ENCODE measurements around the gene ROCK2. TPM values are rescaled to one million over a fixed set of nuclear protein-coding genes. Genes with fewer than 3 reads are reported as not detected.

The ROCK2 gene
- total and polyA plus RNA-seq, 8 donors: 49.4 to 61.5 (median 58.8) TPM

DNA sequence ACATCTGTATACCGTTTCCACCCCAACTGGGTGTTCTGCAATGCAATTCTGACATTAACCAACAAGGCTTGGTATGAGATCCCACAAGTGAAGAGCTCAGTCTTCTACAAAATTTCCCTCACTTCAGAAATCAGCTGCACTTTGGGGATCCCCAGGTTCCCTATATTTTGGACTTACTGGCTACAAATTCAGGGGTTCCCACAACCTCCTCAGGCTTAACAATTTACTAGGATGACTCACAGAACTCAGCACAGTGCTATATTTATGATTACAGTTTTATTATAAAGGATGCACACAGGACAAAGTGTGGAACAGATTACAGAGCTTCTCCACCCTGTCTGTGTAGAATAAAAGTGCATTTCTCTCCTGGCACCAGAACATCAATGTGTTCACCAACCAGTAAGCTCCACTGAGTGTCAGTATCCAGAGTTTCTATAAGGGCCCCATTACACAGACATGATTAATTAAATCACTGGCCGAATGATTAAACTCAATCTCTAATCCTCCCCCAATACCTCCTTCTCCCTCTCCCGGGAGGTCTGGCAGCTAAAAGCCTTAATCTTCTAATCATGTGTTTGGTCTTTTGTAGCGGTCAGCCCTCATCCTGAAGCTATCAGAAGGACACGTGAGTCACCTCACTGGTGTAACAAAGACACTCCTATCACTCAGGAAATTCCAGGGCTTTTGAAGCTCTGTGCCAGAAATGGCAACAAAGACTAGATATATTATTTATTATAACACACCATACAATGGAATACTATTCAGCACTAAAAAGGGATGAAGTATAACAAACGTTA, 104.6 kb downstream of the ROCK2 start:
- no peaks in the 10 kb centered on the region for H3K9me3 ChIP-seq
- no peaks in the 10 kb centered on the region for H3K36me3 ChIP-seq
- no peak for DNase-seq
- peaks cover 0 to 9% of the 10 kb centered on the region in 2 donors for H3K4me1 ChIP-seq
- H3K27me3 ChIP-seq: no peaks in the 10 kb centered on the region
- no peak overlapping the region for H3K4me3 ChIP-seq
- intact Hi-C loops (cut with DNase I): loop anchor here in 1 of 2 donors (5.0 kb wide), 1 partner anchor 167 kb away; no protein-coding TSS in a partner anchor
- peak overlapping the region in 1 of 2 donors; percentile 15 for H3K27ac ChIP-seq
- no peak for TF ChIP-seq CTCF (IDR thresholded peaks at IDR 0.05)
- ATAC-seq: no peak

DNA sequence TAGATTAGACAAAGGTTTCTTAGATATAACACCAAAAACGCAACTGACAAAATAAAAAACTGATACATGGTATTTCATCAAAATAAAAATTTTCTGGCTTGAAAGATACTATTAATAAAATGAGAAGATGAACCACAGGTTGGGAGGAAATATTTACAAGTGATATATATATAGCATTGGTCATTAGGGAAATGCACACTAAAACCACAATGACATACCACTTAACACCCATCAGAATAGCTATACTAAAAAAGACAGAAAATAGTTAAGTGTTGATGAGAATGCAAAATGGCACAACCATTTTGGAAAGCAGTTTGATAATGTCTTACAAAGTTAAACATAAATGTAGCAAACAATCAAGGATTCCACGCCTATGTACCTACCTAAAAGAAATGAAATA, 105.3 kb downstream of the ROCK2 start:
- Histone ChIP-seq H3K27me3 (no peaks in the 10 kb centered on the region), H3K9me3 (no peaks in the 10 kb centered on the region), H3K4me1 (peaks cover 0 to 9% of the 10 kb centered on the region in 2 donors), H3K36me3 (no peaks in the 10 kb centered on the region), H3K4me3 (no peak overlapping the region), H3K27ac (no peak overlapping the region)
- intact Hi-C loops (cut with DNase I): loop anchor here in 1 of 2 donors (5.0 kb wide), 1 partner anchor 168 kb away; no protein-coding TSS in a partner anchor
- no peak for ATAC-seq
- TF ChIP-seq CTCF (IDR thresholded peaks at IDR 0.05): no peak
- no peak for DNase-seq

DNA sequence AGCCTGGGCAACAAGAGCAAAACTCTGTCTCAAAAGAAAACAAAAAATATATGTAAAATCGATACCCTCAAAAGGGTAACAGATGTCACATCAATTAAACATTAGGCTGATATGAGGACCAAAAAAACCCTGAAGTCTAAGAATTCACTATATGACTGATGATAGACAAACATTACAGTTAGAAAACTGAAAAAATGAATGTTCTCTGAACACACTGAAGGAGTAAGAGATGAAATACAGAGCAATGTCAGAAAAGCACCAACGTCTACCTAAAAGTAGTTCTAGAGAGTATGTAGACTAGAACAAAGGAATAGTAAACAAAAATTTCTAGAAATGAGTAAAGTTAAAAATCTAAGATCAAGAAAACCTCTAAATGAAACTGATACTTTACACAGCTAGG, 107.3 kb downstream of the ROCK2 start:
- H3K4me1 ChIP-seq: peaks cover 0 to 9% of the 10 kb centered on the region in 2 donors

GRCh38 chr2:11236335-11236734, 108.1 kb downstream of the ROCK2 start:
- intact Hi-C loops (cut with DNase I): loop anchor here in 1 of 2 donors (5.0 kb wide), 1 partner anchor 171 kb away; no protein-coding TSS in a partner anchor
- Histone ChIP-seq H3K27me3 (no peaks in the 10 kb centered on the region), H3K4me1 (peaks cover 0 to 9% of the 10 kb centered on the region in 2 donors), H3K9me3 (no peaks in the 10 kb centered on the region), H3K36me3 (no peaks in the 10 kb centered on the region), H3K27ac (no peak overlapping the region), H3K4me3 (no peak overlapping the region)
- ATAC-seq (no peak), DNase-seq (no peak)
- no peak for TF ChIP-seq CTCF (IDR thresholded peaks at IDR 0.05)

More for the DNA sequence above, 107.3 kb downstream of the ROCK2 start:
- Histone ChIP-seq H3K4me3 (no peak overlapping the region), H3K36me3 (no peaks in the 10 kb centered on the region), H3K27me3 (no peaks in the 10 kb centered on the region), H3K9me3 (no peaks in the 10 kb centered on the region), H3K27ac (no peak overlapping the region)
- ATAC-seq (no peak), DNase-seq (no peak)
- TF ChIP-seq CTCF (IDR thresholded peaks at IDR 0.05): no peak
- intact Hi-C loops (cut with DNase I): loop anchor here in 1 of 2 donors (5.0 kb wide), 1 partner anchor 170 kb away; no protein-coding TSS in a partner anchor

DNA sequence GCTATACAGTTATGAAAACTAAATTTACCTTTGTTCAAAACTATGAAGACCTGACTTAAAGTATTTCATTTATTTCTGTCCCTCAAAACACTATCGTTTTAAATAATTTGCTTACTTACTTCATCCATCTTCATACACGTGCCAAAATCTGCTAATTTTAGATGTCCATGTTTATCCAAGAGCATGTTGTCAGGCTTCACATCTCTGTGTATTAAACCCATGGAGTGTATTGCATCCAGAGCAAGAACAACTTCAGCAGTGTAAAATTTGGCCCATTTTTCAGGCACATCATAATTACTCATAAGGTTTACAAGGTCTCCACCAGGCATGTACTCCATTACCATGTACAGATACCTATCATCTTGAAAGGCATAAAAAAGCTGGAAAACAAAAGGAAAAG, 108.9 kb downstream of the ROCK2 start:
- no peaks in the 10 kb centered on the region for H3K27me3 ChIP-seq
- H3K4me3 ChIP-seq: no peak overlapping the region
- peaks cover 0 to 9% of the 10 kb centered on the region in 2 donors for H3K4me1 ChIP-seq
- H3K36me3 ChIP-seq: no peaks in the 10 kb centered on the region
- ATAC-seq: no peak
- no peak overlapping the region for H3K27ac ChIP-seq
- no peak for TF ChIP-seq CTCF (IDR thresholded peaks at IDR 0.05)
- H3K9me3 ChIP-seq: no peaks in the 10 kb centered on the region
- no peak for DNase-seq
- intact Hi-C loops (cut with DNase I): loop anchor here in 1 of 2 donors (5.0 kb wide), 1 partner anchor 172 kb away; no protein-coding TSS in a partner anchor

All from left lung (tissue), 10 donors.